Measurements from ENCODE around the gene CRACR2B.

The CRACR2B gene

GRCh38 chr11:858053-858761 lies 30.5 kb downstream of the CRACR2B start:
- ChIA-PET CTCF (interaction anchor here (1.7 kb wide), 1 partner anchor 10 kb away, joined by 4 read pairs; no protein-coding TSS in a partner anchor), POLR2A (no interaction called here)
- DNase-seq (ENCODE audit: extremely low spot score): no peak
- peak; percentile 55; the same call in 1 of the 2 replicates for TF ChIP-seq TARDBP (IDR thresholded peaks at IDR 0.05)
- TF ChIP-seq CTBP1 (IDR thresholded peaks at IDR 0.05; ENCODE audit: borderline replicate concordance): no peak
- no peak for TF ChIP-seq FOXA1 (IDR thresholded peaks at IDR 0.05)

GRCh38 chr11:858762-859339 lies 31.1 kb downstream of the CRACR2B start:
- POLR2A ChIA-PET: no interaction called here
- CTCF ChIA-PET: no interaction called here
- DNase-seq (ENCODE audit: extremely low spot score): no peak

GRCh38 chr11:859394-860131 lies 31.8 kb downstream of the CRACR2B start:
- no peak for DNase-seq (ENCODE audit: extremely low spot score)
- ChIA-PET POLR2A (no interaction called here), CTCF (no interaction called here)
- TF ChIP-seq CTBP1 (IDR thresholded peaks at IDR 0.05; ENCODE audit: borderline replicate concordance) (no peak), BHLHE40 (IDR thresholded peaks at IDR 0.05; ENCODE audit: borderline replicate concordance) (no peak), SP1 (IDR thresholded peaks at IDR 0.05) (no peak), TARDBP (IDR thresholded peaks at IDR 0.05) (no peak), NFRKB (IDR thresholded peaks at IDR 0.05) (no peak), LEF1 (IDR thresholded peaks at IDR 0.05; ENCODE audit: borderline replicate concordance) (no peak), HDGF (IDR thresholded peaks at IDR 0.05; ENCODE audit: borderline replicate concordance) (no peak), L3MBTL2 (conservative IDR thresholded peaks at IDR 0.05) (no peak)
- TF ChIP-seq, protein P1, sequence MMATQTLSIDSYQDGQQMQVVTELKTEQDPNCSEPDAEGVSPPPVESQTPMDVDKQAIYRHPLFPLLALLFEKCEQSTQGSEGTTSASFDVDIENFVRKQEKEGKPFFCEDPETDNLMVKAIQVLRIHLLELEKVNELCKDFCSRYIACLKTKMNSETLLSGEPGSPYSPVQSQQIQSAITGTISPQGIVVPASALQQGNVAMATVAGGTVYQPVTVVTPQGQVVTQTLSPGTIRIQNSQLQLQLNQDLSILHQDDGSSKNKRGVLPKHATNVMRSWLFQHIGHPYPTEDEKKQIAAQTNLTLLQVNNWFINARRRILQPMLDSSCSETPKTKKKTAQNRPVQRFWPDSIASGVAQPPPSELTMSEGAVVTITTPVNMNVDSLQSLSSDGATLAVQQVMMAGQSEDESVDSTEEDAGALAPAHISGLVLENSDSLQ (IDR thresholded peaks at IDR 0.05): no peak

More at GRCh38 chr11:858762-859339, 31.1 kb downstream of the CRACR2B start:
- no peak for TF ChIP-seq FOXA1 (IDR thresholded peaks at IDR 0.05)
- TF ChIP-seq FOXK2 (IDR thresholded peaks at IDR 0.05): no peak
- no peak for TF ChIP-seq NFRKB (IDR thresholded peaks at IDR 0.05)
- TF ChIP-seq SP1 (IDR thresholded peaks at IDR 0.05): no peak
- no peak for TF ChIP-seq ARNT (IDR thresholded peaks at IDR 0.05)
- no peak for TF ChIP-seq HDGF (IDR thresholded peaks at IDR 0.05; ENCODE audit: borderline replicate concordance)
- TF ChIP-seq, protein P1 (IDR thresholded peaks at IDR 0.05): no peak
- no peak; the same call in 1 of the 2 replicates for TF ChIP-seq TARDBP (IDR thresholded peaks at IDR 0.05)
- no peak for TF ChIP-seq BHLHE40 (IDR thresholded peaks at IDR 0.05; ENCODE audit: borderline replicate concordance)
- no peak for TF ChIP-seq ELF4 (IDR thresholded peaks at IDR 0.05)
- no peak for TF ChIP-seq LEF1 (IDR thresholded peaks at IDR 0.05; ENCODE audit: borderline replicate concordance)
- no peak for TF ChIP-seq L3MBTL2 (conservative IDR thresholded peaks at IDR 0.05)
- no peak for TF ChIP-seq SUZ12 (IDR thresholded peaks at IDR 0.05)
- TF ChIP-seq ZNF384 (IDR thresholded peaks at IDR 0.05): no peak
- no peak for TF ChIP-seq CTBP1 (IDR thresholded peaks at IDR 0.05; ENCODE audit: borderline replicate concordance)
- TF ChIP-seq FOXM1 (IDR thresholded peaks at IDR 0.05; ENCODE audit: borderline replicate concordance): no peak

GRCh38 chr11:860234-861104 lies 32.8 kb downstream of the CRACR2B start:
- TF ChIP-seq TARDBP (IDR thresholded peaks at IDR 0.05) (no peak), ELF4 (IDR thresholded peaks at IDR 0.05) (no peak), HDGF (IDR thresholded peaks at IDR 0.05; ENCODE audit: borderline replicate concordance) (no peak), LEF1 (IDR thresholded peaks at IDR 0.05; ENCODE audit: borderline replicate concordance) (no peak), SUZ12 (IDR thresholded peaks at IDR 0.05) (no peak), FOXM1 (IDR thresholded peaks at IDR 0.05; ENCODE audit: borderline replicate concordance) (no peak), ARNT (IDR thresholded peaks at IDR 0.05) (no peak), L3MBTL2 (conservative IDR thresholded peaks at IDR 0.05) (no peak), BHLHE40 (IDR thresholded peaks at IDR 0.05; ENCODE audit: borderline replicate concordance) (no peak), CTBP1 (IDR thresholded peaks at IDR 0.05; ENCODE audit: borderline replicate concordance) (no peak), SP1 (IDR thresholded peaks at IDR 0.05) (no peak), FOXK2 (IDR thresholded peaks at IDR 0.05) (no peak), FOXA1 (IDR thresholded peaks at IDR 0.05) (no peak), NFRKB (IDR thresholded peaks at IDR 0.05) (no peak), ZNF384 (IDR thresholded peaks at IDR 0.05) (no peak)
- TF ChIP-seq, protein P1 (IDR thresholded peaks at IDR 0.05): no peak
- no peak for DNase-seq (ENCODE audit: extremely low spot score)
- POLR2A ChIA-PET: no interaction called here
- CTCF ChIA-PET: no interaction called here

- no peak for DNase-seq (ENCODE audit: extremely low spot score)
- POLR2A ChIA-PET: interaction anchor here (0.7 kb wide), 1 partner anchor 18 kb away, joined by 3 read pairs; no protein-coding TSS in a partner anchor
- TF ChIP-seq FOXK2 (IDR thresholded peaks at IDR 0.05) (no peak), L3MBTL2 (conservative IDR thresholded peaks at IDR 0.05) (peak; percentile 29; the same call in 1 of the 2 replicates)
- CTCF ChIA-PET: no interaction called here
These were observed 33.4 kb downstream of the CRACR2B start for GRCh38 chr11:861105-861479.

All from HEK293T (cell line).